D341Med (cell line): ENCODE results near the gene ADAMTS5.
A peak's percentile ranks its signal among the peaks of the same experiment; 100 is the strongest.

ENCODE experiments used
- DNase-seq: peaks from one replicate; pipeline ENCODE4 v3.0.0; 2012; ENCODE audit warnings: low spot score

The ADAMTS5 gene

DNA sequence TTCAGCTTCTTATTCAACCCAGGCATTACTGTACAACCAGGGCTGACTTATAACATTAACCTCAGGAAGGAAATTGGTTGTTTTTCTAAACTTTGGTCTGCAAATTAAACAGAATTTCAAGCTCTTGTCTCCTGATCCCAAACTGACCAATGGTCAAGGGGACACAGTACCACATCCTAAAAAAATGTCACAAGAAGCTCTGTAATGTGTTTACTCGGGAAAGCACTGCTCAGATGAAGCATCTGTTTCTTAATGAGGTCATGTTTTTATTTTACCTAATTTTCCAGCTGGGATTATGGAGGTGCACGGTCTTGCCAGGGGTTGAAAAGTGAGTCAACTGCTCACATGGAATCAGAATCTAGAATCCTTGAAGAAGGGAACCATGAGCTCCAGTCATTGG is 18.7 kb downstream of the ADAMTS5 start:
- no peak for DNase-seq

DNA sequence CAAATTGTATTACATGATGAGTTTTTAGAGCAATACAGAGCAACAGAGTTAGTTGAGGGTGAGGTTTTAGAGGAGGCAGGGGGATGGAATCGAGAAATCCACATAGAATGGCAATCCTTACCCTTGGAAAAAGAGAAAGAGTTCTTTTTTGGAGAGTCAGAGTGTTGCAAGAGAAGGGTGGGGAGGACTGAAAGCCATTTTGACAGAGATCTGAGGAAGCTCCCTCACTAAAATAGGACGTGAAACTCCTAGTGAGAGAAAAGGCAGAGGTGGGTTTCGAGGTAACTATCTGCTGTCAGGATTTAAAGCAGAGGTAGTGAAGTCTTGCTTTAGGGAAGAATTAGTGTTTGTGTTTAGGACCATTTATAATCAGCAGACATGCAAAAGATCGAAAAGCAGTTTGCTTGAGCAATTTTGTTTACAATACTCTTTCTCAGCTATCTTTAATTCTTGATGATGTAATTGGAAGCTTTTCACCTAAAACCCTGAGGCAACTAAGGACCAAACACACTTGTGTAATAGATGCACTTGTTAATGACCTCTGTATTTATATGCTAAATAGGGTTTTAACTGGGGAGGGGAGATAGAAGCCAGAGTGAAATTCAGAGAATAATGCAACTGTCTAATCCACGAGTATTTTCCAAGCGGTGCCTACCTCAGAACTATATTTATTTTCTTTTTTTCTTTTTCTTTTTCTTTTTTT is 20.0 kb downstream of the ADAMTS5 start:
- DNase-seq = no peak

DNA sequence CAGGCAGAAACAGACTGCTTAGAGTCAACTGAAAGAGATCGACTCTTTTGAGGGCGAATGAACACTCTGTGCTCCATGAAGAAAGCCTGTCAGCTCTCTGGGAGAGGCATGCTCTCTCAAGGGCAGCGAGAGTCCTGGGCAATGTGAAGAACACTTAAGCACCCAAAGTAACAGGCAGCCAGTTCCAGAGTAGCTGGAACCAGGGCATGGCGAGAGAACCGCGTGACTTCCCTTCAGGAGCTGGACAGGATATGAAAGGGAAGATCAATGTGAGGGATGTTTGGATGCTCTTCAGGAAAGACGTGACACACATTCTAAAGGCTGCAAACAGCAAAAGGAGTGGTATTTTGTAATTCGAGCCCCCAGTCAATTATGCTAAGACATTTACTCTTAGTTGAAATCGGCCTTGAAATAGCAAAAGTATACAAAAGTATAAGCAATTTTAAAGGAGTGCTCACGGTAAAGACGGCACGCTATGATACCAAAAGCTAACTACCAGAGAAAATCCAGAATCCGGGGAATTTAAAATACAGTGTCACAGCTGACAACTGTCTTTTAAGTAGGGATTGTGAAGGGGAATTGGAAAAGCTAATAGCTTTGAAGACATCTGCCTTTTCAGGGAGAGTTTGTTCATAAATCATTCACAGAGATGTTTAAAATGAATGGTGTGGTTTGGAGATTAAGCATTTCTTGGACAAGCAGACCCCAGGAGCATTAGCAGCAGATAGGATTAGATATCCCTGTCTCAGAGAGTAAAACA is 20.8 kb downstream of the ADAMTS5 start:
- DNase-seq = no peak

DNA sequence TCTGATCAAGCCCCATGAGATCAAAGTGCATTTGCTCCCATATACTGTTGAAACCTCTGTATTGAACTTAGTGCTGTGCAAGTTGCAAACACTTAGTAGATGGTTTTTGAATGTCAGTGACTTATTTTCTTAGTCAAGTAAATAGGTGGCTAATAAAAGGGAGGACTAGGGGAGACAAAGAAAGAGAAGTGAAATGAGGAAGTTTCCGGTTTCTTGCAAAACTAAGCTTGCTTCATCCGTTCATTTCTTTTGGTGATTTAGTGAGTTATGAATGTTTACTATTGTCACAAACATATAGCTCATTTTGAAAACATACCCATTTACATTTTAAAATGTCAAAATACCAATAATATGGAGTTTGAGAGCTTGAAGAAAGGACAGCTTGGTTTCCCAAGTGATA is 23.0 kb downstream of the ADAMTS5 start:
- DNase-seq = no peak

DNA sequence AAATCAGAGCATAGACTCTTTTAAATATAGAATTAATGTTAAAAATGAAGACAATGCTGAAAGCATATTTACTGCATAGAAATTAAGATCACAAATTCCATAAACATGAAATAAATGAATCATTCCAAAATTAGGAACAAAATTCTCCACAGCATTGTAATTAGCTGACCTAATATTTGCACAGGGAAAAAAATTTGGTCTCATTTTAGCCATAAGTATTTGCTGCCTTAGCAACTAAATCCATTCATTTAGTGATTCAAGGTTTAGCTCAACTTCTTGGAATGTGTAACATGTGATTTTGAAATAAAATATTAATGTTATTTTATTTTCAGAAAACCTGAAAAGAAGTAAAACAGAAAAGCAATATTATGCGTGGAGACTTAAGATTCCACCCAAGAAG is 25.5 kb downstream of the ADAMTS5 start:
- no peak for DNase-seq

DNA sequence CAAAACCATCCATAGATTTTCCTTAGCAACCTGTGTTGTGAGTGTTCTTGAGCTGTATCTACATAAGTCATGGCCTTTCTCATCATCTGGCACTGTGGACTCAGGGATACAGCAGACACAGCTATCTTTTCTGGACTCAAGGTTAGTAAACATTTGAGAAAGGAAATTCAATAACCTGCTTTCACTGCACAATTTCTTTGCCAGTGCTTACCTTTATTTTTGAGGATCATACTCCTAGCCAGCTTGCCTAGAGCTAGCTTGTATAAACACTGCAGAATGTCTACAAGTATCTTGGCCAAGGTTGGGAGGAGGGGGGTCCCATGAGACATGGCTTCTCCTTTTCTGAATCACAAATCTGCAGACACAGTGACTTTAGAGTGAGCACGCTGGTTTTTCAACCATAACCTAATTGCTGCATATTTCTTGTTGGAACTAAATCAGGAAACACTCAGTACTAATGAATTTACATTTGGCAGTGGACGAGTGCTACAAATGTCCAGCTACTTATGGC is 27.2 kb downstream of the ADAMTS5 start:
- DNase-seq = no peak

DNA sequence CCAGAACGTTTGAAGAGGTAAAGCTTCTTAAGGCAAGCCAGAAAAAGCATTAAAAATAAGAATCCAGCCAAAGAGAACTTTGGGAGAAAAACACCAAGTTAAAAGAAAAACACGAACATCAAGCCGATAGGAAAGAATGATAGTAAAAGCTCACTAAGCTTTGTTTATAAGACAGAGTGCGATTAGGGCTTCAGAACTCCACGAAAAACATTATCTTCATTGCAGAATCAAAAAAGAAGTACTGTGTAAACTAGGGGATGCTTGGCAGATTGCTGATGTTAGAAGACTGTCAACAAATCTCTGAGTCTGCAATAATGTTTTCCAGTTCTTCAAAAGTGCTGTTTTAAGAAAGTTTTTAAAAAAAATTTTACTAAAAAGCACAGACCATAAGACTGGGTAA is 30.2 kb downstream of the ADAMTS5 start:
- no peak for DNase-seq

DNA sequence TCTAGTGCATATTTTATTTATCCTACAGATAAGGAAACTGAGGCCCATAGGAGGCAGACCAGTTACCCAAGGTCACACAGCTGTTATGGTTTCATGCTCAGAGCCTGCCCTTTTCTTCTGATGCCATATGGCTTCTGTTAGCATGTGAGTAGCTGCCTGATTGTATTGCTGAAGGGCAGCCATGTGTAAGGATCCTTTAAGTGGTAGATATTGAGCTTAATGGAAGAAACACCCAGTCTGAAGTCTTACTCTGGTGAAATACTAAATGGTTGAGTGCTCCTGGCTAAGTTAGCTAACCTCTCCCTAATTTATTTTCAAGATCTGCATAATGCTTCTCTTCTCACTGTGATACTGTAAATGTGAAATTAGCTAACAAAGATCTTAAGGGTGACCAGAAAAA is 30.9 kb downstream of the ADAMTS5 start:
- no peak for DNase-seq

DNA sequence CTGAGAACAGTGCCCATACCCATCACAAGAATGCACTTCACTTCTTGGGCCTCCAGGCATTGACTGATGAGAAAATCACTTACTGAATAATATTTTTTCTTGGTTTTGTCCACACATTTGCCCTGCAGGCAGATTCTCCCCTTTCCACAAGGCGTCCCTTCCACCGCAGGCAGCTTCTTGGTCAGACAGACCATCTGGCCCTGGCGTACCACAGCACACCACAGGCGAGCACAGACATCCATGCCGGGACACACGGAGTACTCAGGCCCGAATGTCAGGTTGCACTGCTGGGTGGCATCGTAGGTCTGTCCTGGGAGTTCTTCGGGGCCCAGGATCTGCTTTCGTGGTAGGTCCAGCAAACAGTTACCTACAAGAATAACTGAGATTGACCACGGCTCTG is 32.5 kb downstream of the ADAMTS5 start:
- no peak for DNase-seq

DNA sequence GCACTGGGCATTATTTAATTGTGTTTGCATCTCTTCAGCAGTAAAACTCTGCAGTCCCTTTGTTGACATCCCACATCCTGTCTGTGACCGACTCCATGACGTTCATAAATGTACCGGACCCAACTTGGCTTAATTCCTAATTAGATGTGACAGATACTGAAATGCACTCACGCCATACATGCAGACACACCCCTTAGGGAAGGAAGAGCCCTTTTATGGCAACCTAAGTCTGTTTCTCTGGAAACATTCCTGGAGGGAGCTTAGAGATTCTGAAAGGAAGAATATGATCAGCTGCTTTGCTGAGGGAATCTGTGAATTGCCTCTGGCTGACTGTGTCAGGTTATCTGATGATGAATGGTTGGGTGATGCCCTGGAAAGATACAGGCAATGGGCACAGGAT is 33.4 kb downstream of the ADAMTS5 start:
- no peak for DNase-seq

DNA sequence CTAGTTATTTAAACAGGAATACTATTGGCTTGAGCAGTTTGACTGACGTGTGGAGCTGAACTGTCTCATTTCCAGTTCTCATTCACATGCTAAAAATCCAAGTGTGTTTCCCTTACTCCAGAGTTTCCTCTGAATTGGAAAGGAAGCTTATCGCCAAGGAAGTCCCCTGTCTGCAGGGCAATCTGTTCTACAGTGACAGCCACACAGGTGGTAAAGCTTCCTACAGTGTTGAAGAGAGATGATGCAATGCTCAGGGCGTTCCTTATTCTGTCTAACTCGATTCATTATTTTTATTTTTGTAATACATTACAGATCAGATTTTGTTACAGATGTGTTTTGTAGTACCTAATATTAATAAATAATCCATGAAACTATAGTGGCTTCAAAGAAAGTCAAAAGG is 41.3 kb downstream of the ADAMTS5 start:
- DNase-seq = no peak

DNA sequence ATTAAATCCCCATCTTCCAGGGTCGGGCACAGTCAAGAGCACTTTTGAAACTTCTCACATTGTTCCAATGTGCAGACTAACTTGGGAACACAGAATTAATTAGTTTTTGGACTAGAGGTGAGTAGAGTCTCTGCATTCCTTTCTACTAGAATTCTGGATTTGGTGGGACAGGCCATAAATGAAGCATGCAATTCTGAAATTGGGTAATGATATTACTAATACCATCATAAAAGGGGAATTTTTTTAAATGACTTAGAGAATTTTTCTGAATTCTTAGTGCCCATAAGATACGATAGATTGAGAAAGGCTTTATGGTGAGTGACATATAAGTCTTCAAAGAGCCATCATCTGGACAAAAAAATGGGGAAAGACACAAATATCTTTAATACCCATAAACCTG is 41.8 kb downstream of the ADAMTS5 start:
- DNase-seq = no peak

DNA sequence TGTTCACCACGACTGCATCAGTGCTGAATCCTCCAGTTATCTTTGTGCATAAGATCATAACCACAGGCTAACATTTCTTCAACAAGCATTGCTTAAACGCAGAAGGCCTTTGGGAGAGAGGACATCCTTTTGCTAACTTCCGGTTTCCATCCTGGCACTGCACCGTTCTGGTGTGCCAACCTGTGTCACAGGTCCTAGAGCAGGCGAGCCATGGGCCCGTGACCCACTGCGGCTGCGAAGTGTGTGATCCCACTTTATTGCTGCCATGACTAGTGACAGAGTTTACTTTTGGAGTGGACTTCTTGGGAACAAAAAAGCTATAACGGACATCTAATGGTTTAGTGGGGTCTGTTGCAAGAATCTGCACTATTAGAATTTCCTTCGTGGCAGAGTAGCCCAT is 42.9 kb downstream of the ADAMTS5 start:
- no peak for DNase-seq

DNA sequence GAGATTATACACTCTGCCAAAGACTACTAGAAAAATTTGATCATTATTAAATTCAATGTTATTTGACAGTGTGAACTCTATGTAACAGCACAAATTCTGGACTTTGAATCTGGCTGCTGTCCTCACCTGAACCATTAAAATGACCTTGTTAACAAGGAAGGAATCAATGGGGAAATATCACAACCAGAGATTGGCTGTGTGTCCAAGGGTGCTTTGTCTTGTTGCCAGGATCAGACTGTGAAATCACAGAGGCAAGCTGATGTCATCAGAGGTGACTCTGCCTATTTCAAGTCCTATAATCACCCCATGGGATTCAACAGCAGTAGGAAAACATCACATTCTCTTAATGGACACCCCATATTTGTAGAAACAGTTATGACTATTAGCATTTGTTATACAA is 46.8 kb downstream of the ADAMTS5 start:
- no peak for DNase-seq

DNA sequence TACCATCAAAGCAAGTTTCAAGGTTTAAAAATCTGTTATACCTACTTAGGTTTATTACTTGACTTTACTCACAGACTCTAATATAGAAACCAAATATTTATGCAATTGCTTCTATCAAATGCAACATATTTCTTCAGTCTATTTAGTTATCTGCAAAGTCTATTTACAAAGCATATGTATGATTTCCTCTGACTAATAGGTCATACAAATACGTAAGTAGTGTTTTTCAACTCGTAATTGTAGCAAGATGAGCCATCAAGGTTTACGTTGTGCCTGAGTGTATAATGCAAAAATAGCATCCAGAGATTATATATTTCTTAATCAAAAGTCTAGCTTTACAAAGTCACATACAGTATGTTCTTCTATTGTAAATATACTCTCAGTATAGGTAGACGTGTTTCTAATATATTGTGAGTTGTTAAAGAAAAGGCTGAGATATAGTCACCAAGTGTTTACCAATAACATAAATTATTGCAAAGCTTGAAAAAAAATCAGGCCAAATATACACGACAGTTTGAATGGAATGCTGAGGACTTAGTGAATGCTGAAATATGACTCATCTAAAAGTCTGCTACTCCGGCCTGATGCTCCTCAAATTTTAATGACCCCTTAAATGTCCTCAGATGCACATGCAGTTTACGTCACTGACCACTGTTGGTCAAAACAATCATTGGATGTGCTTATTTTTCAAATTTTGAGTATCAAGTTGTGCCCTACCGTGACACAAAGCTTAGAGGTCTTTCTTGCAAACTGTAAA is 48.4 kb downstream of the ADAMTS5 start:
- DNase-seq = no peak

DNA sequence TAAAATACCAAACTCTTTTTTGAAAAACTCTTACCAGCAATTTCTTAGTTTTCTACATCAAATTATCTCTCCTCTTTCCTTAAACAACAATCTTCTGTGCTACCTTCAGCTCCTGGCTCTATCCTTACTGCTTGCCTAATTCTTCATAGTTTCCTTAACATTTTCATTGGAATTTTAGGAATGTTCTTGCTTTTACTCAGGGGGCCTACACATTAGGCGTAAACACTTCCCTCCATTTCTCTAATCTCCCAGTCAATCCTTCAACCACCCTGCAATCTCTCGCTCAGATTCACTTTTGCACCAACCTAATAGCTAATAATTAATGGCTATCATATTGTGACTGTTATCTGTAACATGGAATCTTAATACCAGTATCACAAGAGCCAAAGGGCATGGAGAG is 50.1 kb downstream of the ADAMTS5 start:
- no peak for DNase-seq

DNA sequence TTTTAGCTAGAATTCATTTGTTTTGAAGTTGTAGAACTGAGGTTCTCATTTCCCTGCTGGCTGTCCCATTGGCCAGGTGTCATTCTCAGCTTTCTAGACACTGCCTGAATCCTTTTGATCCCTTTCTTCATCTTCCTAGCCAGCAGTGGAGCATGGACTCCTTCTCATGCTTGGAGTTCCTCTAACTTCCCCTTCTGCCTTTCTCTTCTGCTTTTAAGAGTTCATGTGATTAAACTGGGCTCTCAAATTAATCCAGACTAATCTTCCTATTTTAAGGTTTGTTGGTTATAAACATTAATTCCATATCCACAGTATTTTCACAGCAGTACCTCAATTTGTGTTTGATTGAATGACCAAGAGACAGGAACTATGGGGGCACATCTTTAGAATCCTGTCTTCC is 52.3 kb downstream of the ADAMTS5 start:
- DNase-seq = no peak

DNA sequence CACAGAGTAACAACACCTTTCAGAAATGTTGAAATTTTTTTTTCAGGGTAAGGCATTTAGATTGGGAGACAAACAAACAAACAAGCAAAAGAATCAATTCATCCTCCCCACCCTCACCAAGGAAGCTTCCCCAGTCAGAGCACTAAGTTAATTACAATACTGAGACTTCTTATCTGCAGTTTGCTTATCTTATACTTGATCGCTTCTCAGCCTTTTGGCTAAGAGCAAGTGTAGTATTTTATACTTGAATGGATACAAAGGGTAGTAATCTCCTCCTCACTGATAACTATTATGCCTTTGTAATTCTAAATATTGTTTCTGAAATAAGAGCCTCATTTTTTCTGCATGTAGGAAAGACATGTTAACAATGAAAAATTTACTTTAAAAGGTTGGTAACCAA is 54.4 kb downstream of the ADAMTS5 start:
- no peak for DNase-seq

DNA sequence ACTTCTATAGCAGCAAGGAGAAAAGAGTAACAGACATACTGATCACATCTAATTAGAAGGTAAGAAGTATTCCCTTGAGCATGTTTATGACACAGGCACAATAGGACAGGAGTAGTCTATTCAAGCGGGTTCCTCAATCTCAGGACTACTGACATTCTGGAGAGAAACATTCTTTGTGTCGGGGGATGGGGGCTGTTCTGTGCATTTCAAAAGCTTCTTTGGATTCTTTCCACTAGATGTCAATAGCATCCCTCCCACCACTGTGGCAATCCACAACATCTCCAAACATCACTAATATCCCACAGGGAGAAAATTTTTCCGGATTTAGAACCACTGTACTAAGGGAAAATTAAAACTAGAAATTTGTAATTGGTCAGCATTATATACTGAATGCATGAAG is 56.9 kb downstream of the ADAMTS5 start:
- peak; percentile 22 for DNase-seq

DNA sequence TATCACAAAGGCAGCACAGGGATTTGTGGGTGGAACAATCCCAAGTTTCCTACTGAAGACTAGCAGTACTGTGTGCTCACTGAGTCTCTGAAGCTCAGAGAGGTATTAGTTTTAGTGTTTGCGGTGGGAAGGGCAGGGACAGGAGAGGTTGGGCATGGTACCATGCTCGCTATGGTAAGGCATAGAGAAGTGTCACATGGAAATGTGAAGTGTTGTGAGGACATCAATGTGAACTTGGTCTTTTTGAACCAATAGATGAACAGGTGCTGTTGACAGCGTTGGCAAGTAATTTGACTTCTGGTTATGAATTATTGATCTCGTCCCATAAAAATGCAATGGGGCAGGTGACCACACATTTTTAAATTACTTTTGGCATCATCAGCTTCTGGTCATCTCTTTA is 65.9 kb downstream of the ADAMTS5 start:
- no peak for DNase-seq

DNA sequence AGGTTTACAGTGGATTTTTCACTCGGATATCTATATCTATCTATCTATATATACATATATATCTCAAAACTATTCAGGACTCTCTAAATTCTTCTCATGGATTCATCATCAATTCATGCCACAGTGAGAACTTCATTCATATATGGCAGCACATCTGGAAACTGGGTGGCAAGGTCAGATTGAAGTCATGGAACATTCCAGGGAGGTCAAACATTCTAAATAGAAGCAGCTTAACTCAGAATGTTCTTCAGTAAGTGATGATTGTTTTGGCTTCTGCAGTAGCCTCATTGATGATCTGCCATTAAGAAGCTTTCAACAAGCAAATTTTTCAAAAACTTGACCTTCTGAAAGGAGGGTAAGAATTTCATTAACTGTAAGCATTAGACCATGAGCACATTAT is 74.7 kb downstream of the ADAMTS5 start:
- DNase-seq = no peak

DNA sequence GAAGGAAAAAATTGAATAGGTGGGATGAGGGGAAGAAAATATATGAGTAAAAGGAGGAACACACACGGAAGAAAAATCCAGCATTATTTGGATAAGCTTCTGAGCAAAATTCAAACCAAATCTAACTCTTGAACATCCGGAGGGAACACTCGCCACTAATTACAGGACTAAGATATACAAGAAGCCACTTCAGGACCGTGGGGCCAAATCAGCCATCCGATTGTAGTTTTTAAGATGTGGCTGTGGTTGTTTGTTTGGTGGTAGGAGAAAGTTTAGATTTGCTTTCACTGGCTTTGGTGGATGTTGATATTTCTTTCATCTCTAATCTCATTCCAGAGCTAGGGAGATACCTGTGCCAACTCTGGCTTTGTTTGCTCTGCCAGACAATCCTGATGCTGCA is 78.0 kb downstream of the ADAMTS5 start:
- no peak for DNase-seq

DNA sequence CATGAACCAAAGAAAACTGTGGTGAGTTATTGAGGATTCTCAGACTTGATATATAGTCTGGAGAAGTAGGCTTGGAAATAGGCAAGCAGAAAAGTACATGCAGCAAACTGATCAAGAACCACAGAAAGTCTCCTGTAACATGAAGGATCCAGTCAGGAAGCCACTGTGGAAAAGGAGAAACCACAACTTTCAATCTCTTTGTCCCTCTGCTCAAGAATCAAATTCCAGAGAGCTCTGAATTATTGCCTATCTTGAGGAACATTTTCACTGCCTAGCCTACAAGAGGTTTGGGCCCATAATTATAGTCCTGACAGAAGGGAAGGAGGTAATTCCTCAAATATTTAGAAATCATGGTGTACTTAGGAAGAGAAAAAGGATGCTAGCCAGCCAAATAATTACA is 78.6 kb downstream of the ADAMTS5 start:
- DNase-seq = no peak
